HG02759 (cell line): ENCODE results near the gene SETD5.

Source experiments
- ATAC-seq: cut with Tn5 transposase; IDR thresholded peaks from one replicate; pipeline ENCODE4 v1.9.1; 2021; ENCODE audit warnings: mild to moderate bottlenecking, moderate library complexity; ENCODE audit not compliant: unreplicated experiment

SETD5 gene

GRCh38 chr3:9397332-9397905 lies at the start of gene SETD5:
Gene SETD5, plus strand, starts transcription at chr3:9397615. Its CDS starts 31,324 bp downstream, at chr3:9428939.
- peak; percentile 52 for ATAC-seq

DNA sequence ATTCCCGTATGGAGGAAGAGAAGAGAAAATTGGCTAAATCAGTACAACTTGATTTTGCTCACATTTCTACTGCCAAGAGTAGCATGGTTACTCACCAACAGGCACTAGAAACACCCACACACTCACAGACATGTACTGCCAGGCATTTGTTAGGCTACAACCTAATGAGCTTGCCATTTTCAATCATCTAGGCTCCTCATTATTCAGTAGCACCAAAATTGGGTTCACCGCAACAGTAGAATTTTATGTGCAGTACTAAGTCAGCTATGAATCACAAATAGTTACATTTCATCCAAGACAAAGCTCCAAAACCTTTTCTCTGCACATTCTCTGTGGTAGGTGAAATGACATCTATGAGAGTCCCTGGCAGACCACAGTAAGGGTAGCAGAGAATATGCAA lies 49.5 kb upstream of the SETD5 start:
- ATAC-seq = no peak

GRCh38 chr3:9349321-9350117 lies 47.9 kb upstream of the SETD5 start:
- ATAC-seq = no peak

GRCh38 chr3:9351709-9352126 lies 45.7 kb upstream of the SETD5 start:
- ATAC-seq = no peak

DNA sequence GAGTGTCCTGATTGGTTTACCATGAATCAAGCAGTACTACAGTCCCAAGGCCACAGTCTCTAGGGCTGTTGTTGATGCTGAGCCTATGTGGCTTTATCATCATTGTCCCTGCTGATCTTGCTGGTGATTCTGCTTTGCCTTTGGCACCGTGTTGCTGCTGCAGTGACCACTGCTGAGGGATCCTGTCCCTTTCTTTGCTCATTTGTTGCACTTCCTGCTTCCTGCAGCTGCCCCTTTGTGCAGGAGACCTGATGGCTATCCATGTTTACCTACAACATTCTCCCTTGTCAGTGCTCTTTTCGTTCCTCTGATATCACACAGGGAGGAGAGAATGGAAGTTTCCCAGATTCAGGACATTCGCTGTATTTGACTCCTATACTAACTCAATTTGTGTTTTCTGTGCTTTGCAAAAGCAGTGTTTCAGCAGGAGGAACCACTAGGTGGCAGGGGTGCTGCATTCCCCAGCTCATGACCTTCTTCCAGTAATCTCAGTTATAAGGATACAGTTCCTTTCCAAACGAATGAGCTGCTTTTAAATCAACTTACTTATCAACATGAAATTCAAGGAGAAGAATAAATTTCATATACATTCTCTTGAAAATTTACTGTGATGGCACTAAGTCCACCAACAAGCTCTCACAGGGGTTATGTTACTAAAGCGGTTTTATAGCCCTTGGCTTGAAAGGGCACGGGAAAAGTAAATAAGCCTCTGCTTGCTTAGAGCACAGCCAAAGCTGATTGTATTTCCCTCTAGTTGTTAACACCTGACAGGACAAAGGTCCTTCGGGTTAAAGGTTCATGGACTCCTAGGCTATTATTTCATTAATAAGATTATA lies 44.3 kb upstream of the SETD5 start:
- no peak for ATAC-seq

DNA sequence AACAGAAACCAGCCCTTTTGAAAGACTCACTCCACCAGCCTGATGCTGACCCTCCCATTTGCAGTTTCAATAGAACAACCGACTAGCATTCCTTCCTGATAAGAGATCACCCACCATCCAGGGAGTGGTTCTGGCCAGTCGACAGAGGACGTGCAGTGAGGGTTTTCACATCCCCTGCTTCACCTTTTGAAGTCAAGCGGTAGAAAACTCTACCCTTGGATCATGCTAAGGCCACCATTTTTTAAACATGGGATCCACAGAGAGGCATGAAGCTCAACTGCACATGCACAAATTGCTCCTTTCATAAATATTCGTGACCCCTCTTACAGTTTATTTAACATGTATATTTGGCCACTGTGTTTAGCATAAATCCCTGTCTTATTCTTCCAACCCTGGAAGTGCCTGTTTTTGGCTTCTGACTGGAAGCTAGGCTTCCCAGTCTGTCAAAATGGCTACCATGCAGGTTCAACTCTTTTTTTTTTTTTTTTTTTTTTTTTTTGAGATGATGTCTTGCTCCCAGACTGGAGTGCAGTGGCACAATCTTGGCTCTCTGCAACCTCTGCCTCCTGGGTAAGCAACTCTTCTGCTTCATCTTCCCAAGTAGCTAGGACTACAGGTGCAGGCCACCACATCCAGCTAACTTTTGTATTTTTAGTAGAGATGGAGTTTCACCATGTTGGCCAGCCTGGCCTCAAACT lies 35.6 kb upstream of the SETD5 start:
- ATAC-seq = no peak

DNA sequence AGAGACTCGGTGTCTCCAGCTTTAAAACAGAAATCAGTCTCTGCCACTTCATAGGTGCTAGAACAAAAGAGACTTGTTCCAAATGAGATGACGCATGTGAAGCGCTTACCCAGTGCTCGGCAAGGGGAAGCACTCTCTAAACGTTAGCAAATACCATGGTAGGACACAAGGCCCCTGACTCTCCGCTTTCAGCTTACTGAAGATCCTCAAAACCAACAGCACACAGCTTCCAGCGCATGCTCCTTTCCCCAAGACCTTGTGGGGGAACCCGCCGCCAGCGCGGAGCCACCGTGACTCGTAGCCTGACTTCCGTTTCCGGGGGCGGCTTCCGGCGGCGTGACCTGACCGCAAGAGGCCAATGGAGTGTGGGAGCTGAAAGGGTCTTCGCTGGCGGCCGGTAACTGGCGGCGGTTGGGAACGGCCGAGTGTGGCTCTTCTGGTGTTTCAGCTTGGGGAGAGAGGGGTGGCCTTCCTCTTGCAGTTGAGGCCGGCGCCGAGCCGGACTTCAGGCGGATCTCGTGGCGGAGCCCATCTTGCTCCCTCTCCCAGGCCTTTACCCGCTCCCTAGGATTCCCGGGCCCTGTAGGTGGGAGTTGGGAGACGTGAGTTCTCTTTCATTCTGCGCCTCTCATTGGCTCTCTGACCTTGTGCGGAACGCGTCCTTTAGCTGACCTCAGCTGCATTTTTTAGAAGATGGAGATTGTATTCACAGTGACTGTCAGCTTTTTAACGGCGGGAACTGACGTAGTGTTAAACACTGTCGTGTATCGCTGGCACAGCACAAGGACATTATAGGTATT lies 34.5 kb upstream of the SETD5 start, which contains the start of gene THUMPD3:
THUMPD3 (plus strand) TSS at position 324 of the 800 bp plus-strand sequence. CDS start 2,015 bp downstream, outside the sequence.
- peak; percentile 99 for ATAC-seq

DNA sequence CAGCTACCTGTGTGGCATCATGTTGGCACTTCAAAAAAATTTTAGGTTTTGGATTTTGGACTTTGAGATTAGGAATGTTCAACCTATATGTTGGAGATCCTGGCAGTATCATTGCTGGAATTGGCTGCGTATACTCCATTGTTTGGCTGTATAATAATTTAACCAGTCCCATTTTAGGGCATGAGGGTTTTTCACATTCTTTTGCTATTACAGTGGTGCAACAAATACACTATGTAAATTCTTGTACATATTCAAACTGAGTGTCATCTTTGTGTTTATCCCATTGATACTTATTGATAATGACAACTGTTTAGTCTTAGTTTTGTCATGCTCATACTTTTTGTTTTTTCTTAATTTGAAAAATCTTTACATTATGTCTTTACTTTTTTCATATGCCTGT lies 27.9 kb upstream of the SETD5 start:
- no peak for ATAC-seq

GRCh38 chr3:9373465-9373864 lies 23.9 kb upstream of the SETD5 start:
- ATAC-seq = no peak

- ATAC-seq = no peak
Observed at GRCh38 chr3:9377981-9378380, 19.4 kb upstream of the SETD5 start.

DNA sequence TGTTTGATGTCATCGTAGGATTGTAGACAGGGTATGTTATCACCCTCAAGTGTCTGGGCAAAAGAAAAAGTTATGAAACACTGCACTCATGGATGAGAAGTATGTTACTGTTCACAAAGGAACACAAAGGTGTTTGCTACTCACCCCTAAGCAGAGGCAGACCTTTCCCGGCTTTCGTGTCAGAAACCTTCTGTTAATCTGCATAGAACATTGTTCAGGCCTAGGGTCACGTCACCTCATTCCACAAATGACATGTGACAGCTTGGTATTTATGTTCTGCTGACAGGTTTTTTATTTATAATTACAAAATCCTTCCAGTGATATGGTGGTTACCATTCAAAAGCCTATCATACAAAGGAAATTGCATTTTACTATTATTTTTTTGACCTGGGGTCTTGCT lies 18.1 kb upstream of the SETD5 start:
- ATAC-seq = no peak

GRCh38 chr3:9380014-9380413 lies 17.4 kb upstream of the SETD5 start:
- no peak for ATAC-seq

GRCh38 chr3:9384141-9384828 lies 13.1 kb upstream of the SETD5 start:
- no peak for ATAC-seq

DNA sequence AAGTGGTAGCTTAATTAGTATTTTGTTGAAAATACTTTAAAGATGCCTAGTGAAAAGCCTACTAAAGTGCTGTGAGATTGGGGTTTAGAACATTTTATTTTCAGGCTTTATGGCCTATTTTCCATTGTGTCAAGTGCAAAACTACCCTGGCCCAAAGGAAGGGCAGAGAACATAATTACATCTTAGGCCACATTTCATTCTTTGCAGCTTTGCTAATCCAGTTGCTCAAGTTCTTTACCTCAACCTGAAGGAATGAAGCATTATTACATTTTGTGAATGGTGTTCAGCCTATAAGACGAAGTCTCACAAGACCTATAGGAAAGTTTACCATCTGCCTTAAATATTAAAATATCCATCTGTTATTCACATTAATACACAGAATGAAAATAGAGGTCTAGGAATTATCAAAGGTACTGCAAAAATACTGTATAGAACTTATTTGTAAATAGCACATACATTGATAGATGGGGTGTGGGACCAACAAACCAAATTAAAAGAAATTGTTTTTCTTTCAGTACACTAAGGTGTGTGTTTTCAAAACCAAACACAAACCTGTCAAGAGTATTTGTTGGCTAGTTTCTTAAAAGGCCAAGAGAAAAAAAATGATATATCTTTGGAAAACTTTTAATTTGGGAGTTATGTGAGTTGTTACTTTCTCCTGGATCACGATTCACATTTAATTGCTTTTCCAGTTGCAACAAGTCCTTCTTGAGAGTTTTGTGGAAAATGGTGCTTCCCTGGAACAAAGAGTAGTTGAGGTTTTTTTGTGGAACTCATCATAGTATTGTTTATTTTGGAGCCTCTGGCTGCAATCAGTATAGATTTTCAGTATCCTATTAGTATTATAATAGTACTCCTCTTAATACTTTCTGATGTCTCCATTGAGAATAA lies 12.0 kb upstream of the SETD5 start:
- ATAC-seq = no peak

GRCh38 chr3:9386078-9386459 lies 11.3 kb upstream of the SETD5 start:
- no peak for ATAC-seq

DNA sequence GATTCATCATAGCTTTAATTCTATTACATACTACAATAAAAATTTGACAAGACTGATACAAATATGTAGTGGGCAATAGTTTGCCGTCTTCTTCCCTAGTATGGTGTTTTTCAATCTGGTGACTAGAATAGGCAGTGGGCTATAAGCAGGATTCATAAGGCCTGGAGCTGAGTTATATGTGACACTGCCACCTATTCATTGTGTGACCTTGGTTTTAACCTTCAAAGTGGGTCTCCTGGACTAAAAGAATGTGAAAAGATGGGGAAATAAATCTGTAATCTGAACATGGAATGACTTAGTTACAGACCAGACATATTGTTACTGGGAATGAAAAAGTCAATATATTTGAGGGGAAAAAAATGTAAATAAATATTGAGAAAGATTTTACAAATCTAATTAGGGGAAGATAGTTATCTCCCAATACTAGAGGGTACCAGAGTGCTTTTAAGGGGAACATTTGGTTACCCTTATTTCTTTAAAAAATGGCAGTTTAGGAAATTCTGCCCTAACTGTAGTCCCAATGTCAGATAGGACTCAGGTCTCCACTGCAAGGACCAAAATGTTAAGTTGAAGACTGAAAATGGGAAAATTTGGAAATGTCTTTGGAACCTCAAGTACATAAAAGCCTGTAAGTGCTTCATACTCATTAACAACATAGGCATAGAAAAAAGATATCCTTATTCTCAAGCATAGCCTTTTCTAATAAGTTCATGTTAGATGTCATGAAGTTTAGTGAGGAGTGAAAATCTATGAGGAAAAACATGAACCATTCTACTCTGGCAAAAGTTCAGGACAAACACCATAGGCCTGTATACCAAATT lies 10.7 kb upstream of the SETD5 start:
- ATAC-seq = no peak

- no peak for ATAC-seq
Observed at GRCh38 chr3:9387322-9387655, 10.1 kb upstream of the SETD5 start.

- ATAC-seq = no peak
Observed at GRCh38 chr3:9388142-9388541, 9.3 kb upstream of the SETD5 start.
